Left ventricle myocardium inferior (tissue), 1 donor: Measurements from ENCODE around the gene SYT2. TPM values are rescaled to one million over a fixed set of nuclear protein-coding genes. Genes with fewer than 3 reads are reported as not detected.
"Not testable (repeated sequence)": the region's sequence is repeated elsewhere in the genome, so short reads cannot be mapped to it uniquely, and the experiment has no call there.

ENCODE experiments used
- DNase-seq: peaks from one replicate; pipeline ENCODE4 v3.0.0-alpha.2; 2020
- H3K27ac ChIP-seq: fragments of 200-600 bp; replicated peaks from 2 replicates; pipeline ENCODE4 v1.8.0; 2021
- H3K27me3 ChIP-seq: fragments of 200-600 bp; 2 replicates; pipeline ENCODE4 v1.8.0; 2021; ENCODE audit warnings: low read depth
- H3K36me3 ChIP-seq: fragments of 200-600 bp; 2 replicates; pipeline ENCODE4 v1.8.0; 2021
- H3K4me1 ChIP-seq: fragments of 200-600 bp; 2 replicates; pipeline ENCODE4 v1.8.0; 2021
- H3K4me3 ChIP-seq: fragments of 200-600 bp; 2 replicates; pipeline ENCODE4 v1.8.0; 2021; ENCODE audit warnings: mild to moderate bottlenecking, moderate library complexity
- H3K9me3 ChIP-seq: fragments of 200-600 bp; replicated peaks from 2 replicates; pipeline ENCODE4 v1.8.0; 2021
- CTCF ChIP-seq: fragments of 200-600 bp; IDR thresholded peaks from 2 replicates; pipeline ENCODE4 v1.8.0; 2021; ENCODE audit warnings: antibody characterized with exemption, mild to moderate bottlenecking, borderline replicate concordance
- intact Hi-C: fragments of 100-400 bp; cut with micrococcal nuclease; formaldehyde crosslinking; loops from one replicate; pipeline ENCODE4 v1.11.0; 2022
- total RNA-seq: library from RNA; stranded (reverse); fragmentation: NEBNext Ultra II Directional; extraction: Animal tissue kit (Norgen Biotek cat#: 25700); gene quantifications from one replicate; pipeline ENCODE4 v1.2.1, GENCODE V29; 2021
- donor health status: DM: no; HTN: yes; CAD: no; lungs with severe emphysema.

Gene SYT2
- total RNA-seq, 1 donor from 2014 or later, result not detected

GRCh38 chr1:202750024-202750423 lies 39.8 kb upstream of the SYT2 start:
- no peak for DNase-seq
- Histone ChIP-seq H3K4me3 (no peak overlapping the region), H3K4me1 (peaks cover 5% of the 10 kb centered on the region), H3K9me3 (no peaks in the 10 kb centered on the region), H3K36me3 (peaks cover 76% of the 10 kb centered on the region), H3K27ac (no peak overlapping the region), H3K27me3 (no peaks in the 10 kb centered on the region)
- no peak for TF ChIP-seq CTCF
- intact Hi-C loops, result loop anchor here (10.0 kb wide), 1 partner anchor 255 kb away; the partner anchor contains the start of gene TMEM183A

- Histone ChIP-seq H3K9me3 (no peaks in the 10 kb centered on the region), H3K27ac (no peak overlapping the region), H3K36me3 (peaks cover 86% of the 10 kb centered on the region), H3K4me1 (no peaks in the 10 kb centered on the region), H3K4me3 (no peak overlapping the region), H3K27me3 (no peaks in the 10 kb centered on the region)
- DNase-seq, result no peak
- TF ChIP-seq CTCF, result no peak
- intact Hi-C loops, result no loop called here
Observed at GRCh38 chr1:202745323-202745888, 35.2 kb upstream of the SYT2 start.

GRCh38 chr1:202744770-202745169 lies 34.5 kb upstream of the SYT2 start:
- DNase-seq, H3K4me3 ChIP-seq, H3K27ac ChIP-seq, H3K9me3 ChIP-seq, intact Hi-C loops, H3K27me3 ChIP-seq, H3K4me1 ChIP-seq: not testable (repeated sequence)
- peaks cover 81% of the 10 kb centered on the region for H3K36me3 ChIP-seq

- Histone ChIP-seq H3K4me1 (no peaks in the 10 kb centered on the region), H3K9me3 (no peaks in the 10 kb centered on the region), H3K27ac (no peak overlapping the region), H3K4me3 (no peak overlapping the region), H3K36me3 (peaks cover 62% of the 10 kb centered on the region), H3K27me3 (no peaks in the 10 kb centered on the region)
- intact Hi-C loops, result no loop called here
- no peak for TF ChIP-seq CTCF
- DNase-seq, result no peak
Observed at GRCh38 chr1:202742496-202742895, 32.2 kb upstream of the SYT2 start.

- H3K9me3 ChIP-seq, result no peaks in the 10 kb centered on the region
- peaks cover 79% of the 10 kb centered on the region for H3K36me3 ChIP-seq
- H3K27me3 ChIP-seq, result no peaks in the 10 kb centered on the region
- H3K4me3 ChIP-seq, result no peak overlapping the region
- no peak overlapping the region for H3K27ac ChIP-seq
- no peaks in the 10 kb centered on the region for H3K4me1 ChIP-seq
- no peak for DNase-seq
- intact Hi-C loops, result no loop called here
- no peak for TF ChIP-seq CTCF
Observed at GRCh38 chr1:202733251-202733650, 23.0 kb upstream of the SYT2 start.

GRCh38 chr1:202728951-202729350 lies 18.7 kb upstream of the SYT2 start:
- no peaks in the 10 kb centered on the region for H3K4me1 ChIP-seq
- TF ChIP-seq CTCF, result no peak
- no peak for DNase-seq
- no peaks in the 10 kb centered on the region for H3K9me3 ChIP-seq
- H3K36me3 ChIP-seq, result peaks cover 82% of the 10 kb centered on the region
- H3K27ac ChIP-seq, result no peak overlapping the region
- intact Hi-C loops, result loop anchor here (10.0 kb wide), 1 partner anchor 384 kb away; the partner anchor contains the start of genes PPP1R12B and UBE2T
- no peaks in the 10 kb centered on the region for H3K27me3 ChIP-seq
- H3K4me3 ChIP-seq, result no peak overlapping the region
